Amniotic epithelial cell (primary cell): Measurements from ENCODE around the gene CCDC8.
"Not testable (repeated sequence)": the region's sequence is repeated elsewhere in the genome, so short reads cannot be mapped to it uniquely, and the experiment has no call there.

ENCODE experiments used
- DNase-seq: peaks from one replicate; pipeline ENCODE4 v3.0.0-alpha.2; 2010; ENCODE audit warnings: low read depth

CCDC8 gene

GRCh38 chr19:46427518-46428045 is 14.2 kb upstream of the CCDC8 start:
- no peak for DNase-seq

- peak; percentile 75 for DNase-seq
Measured at GRCh38 chr19:46426506-46427162, 13.3 kb upstream of the CCDC8 start.

GRCh38 chr19:46426035-46426505 is 12.7 kb upstream of the CCDC8 start:
- peak; percentile 66 for DNase-seq

- peak; percentile 69 for DNase-seq
Measured at GRCh38 chr19:46423188-46423587, 9.8 kb upstream of the CCDC8 start.

GRCh38 chr19:46422344-46422743 is 9.0 kb upstream of the CCDC8 start:
- DNase-seq, result no peak

GRCh38 chr19:46420056-46420455 is 6.7 kb upstream of the CCDC8 start:
- DNase-seq, result no peak

GRCh38 chr19:46415804-46416709 is 2.7 kb upstream of the CCDC8 start:
- peak; percentile 88 for DNase-seq

DNA sequence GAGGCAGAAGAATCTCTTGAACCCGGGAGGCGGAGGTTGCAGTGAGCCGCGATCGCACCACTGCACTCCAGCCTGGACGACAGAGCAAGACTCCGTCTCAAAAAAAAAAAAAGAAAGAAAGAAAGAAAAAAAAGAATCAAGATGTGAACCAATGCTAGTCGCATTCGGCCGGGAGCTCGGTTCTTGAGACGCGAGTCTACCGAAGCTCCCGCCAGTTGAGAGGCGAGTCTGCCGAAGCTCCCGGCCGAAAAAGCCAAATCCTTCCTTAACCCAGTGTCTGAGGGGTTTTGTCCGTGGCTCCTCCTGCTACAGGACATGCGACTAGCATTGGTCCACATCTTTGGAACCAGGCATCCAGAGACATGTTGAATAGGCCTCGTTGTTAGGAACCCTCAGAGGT is 1.5 kb upstream of the CCDC8 start:
- DNase-seq, result not testable (repeated sequence)

- no peak for DNase-seq
Measured at GRCh38 chr19:46412650-46413261, 608 bp downstream of the CCDC8 start.

GRCh38 chr19:46411925-46412649 is 1.3 kb downstream of the CCDC8 start:
- no peak for DNase-seq

GRCh38 chr19:46411088-46411924 is 2.1 kb downstream of the CCDC8 start:
- no peak for DNase-seq

DNA sequence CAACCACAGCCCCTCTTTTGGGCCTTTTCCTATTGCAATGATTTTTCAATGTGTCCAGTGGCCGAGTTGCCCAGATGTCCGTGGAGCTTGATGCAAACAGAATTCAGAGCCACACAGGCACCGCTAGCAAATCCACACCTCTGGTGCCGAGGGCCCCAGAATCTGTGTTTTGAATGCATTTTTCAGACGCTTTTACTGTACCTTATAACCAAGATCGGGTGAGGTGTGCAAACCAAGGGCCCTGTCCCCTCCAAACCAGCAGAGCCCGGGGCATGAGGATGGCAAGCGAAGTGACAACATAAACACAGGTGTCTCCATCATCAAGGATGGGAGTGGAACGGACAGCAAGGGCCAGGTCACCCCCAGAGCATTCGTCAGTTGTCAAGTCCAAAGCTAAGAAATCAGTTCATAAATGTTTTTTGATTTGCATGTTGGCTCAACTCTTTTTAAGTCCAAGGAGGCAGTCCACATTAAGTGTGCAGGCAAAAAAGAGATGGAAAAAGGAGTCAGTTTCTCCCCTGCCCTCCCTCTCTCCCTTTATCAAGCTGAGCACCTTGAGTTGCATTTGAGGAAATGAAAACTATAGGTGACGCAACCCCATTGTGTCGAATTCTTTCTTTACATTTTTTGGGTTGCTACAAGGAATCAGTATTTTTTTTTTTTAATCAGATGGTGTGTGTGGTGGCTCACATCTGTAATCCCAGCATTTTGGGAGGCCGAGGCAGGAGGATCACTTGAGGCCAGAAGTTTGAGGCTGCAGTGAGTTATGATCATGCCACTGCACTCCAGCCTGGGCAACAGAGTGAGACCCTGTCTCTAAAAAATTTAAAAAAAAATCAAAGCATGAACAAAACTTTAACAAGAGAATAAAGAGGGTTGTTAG is 2.9 kb downstream of the CCDC8 start:
- DNase-seq, result no peak

GRCh38 chr19:46409191-46409590 is 4.2 kb downstream of the CCDC8 start:
- DNase-seq, result no peak

DNA sequence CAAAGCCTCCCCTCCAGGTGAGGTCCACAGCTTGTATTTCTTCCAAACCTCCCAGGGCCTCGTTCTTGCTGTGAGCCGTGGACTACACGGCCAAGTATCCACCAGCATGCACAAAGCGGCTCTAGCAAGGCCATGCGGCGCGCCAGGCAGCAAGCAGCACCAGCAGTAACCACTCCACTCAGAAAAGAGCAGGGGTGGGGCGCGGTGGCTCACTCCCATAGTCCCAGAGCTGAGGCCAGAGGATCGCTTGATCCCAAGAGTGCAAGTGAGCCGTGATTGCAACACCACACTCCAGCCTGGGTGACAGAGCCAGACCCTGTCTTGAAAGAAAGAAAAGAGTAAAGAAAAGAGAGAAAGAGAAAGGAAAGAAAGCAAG is 4.7 kb downstream of the CCDC8 start:
- DNase-seq, result peak; percentile 75

GRCh38 chr19:46407856-46408663 is 5.3 kb downstream of the CCDC8 start:
- DNase-seq, result no peak

GRCh38 chr19:46406976-46407375 is 6.4 kb downstream of the CCDC8 start:
- DNase-seq, result no peak

- DNase-seq, result peak; percentile 74
Measured at GRCh38 chr19:46404753-46405468, 8.5 kb downstream of the CCDC8 start.

- DNase-seq, result peak; percentile 63
Measured at GRCh38 chr19:46404055-46404752, 9.2 kb downstream of the CCDC8 start.
